Measurements from ENCODE around the gene GPR37L1.

The GPR37L1 gene

GRCh38 chr1:202154148-202154765, 31.5 kb downstream of the GPR37L1 start:
- in situ Hi-C loops (cut with HindIII; ENCODE audit: low sequenced_read_pairs), result no loop called here

DNA sequence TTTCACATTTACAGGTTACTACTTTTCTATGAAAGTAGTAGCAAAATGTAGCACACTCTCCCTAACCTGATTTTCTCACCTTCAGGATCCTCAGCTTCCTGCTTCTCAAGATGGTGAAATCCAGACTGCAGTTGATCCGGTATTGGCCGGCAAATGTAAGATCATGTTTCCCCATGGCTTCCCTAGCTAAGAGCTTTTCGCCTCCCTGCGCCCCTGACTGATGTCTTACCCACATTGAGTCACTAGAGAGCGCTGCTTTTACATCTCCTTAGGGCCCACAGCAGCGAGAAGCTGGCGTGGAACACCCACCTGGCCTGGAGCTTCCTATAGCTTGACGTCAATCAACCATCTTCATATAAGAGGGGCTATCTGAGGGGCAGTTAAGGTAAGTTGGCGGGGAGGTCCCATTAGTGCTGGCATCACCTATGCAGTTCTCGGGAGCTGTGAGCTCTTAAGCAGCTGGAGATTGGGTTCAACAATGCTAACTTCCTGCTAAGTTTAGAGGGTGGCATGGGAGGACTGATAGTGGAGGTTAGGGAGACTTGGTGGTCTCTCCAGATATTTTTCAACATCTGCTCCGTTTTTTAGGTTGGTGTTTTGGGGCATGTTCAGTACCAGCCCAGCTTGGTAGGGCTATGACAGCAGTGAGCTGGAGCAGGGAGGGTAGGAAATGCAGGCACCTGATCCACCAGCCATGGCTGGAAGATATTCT, 32.2 kb downstream of the GPR37L1 start:
- in situ Hi-C loops (cut with HindIII; ENCODE audit: low sequenced_read_pairs), result no loop called here

GRCh38 chr1:202155478-202156021, 32.8 kb downstream of the GPR37L1 start:
- in situ Hi-C loops (cut with HindIII; ENCODE audit: low sequenced_read_pairs), result no loop called here

DNA sequence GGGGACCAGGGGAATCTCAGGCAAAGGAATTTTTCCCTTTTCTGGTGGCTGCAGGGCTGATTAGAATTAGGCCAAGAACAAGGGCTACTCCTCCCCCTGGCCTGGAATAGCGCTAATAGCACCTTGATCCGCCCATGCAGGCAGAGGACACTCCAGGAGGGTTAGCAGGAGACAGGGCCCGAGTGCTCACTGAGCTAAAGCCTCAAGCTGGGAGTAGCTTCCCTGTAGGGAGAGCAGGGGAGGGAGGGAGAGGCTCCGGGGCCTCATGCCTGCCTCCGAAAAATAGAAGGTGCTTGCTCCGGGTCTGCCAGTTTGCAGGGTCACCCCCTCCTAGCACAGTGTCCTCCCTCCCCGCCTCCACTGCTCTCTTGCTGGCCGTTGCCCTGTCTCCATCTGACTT, 33.9 kb downstream of the GPR37L1 start:
- in situ Hi-C loops (cut with HindIII; ENCODE audit: low sequenced_read_pairs), result no loop called here

GRCh38 chr1:202157945-202158344, 35.2 kb downstream of the GPR37L1 start:
- in situ Hi-C loops (cut with HindIII; ENCODE audit: low sequenced_read_pairs), result no loop called here

GRCh38 chr1:202158810-202159533, 36.3 kb downstream of the GPR37L1 start:
- in situ Hi-C loops (cut with HindIII; ENCODE audit: low sequenced_read_pairs), result no loop called here

GRCh38 chr1:202159534-202160371, 37.0 kb downstream of the GPR37L1 start:
- in situ Hi-C loops (cut with HindIII; ENCODE audit: low sequenced_read_pairs), result no loop called here

DNA sequence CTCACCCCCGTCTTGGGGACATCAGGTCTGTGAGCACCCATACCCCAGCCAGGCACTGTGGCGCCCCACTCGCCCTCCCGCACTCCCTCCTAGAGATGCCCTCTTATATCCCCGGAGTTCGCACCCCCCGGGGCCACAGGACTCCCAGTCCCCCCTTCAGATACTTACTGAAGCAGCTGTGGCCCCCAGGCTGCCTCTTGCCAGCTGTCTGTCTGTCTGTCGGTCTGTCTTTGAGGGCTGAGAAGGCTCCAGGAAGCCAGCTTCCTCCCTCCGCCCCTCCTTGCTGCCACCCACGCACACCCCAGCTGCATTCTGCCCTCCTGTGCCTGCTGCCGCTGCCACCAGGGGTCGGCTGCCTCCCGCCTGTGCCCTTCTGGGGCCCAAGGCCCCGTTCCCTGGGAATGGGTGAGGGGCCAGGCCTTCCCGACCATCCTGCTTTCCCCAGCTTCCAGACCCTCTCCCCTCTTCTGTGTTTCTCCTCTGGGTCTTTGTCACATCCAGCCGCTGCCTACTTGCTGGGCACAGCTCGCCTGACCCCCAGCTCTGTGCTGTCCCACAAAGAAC, 37.7 kb downstream of the GPR37L1 start, which contains the start of gene PTPN7:
TSS of gene PTPN7 (minus strand) at position 226 of the 564 bp plus-strand sequence. CDS start 1,200 bp downstream, outside the sequence.
- in situ Hi-C loops (cut with HindIII; ENCODE audit: low sequenced_read_pairs), result no loop called here

GRCh38 chr1:202161151-202162046, 38.7 kb downstream of the GPR37L1 start:
- in situ Hi-C loops (cut with HindIII; ENCODE audit: low sequenced_read_pairs), result no loop called here

- in situ Hi-C loops (cut with HindIII; ENCODE audit: low sequenced_read_pairs), result no loop called here
These were observed 39.3 kb downstream of the GPR37L1 start for GRCh38 chr1:202162047-202162417.

DNA sequence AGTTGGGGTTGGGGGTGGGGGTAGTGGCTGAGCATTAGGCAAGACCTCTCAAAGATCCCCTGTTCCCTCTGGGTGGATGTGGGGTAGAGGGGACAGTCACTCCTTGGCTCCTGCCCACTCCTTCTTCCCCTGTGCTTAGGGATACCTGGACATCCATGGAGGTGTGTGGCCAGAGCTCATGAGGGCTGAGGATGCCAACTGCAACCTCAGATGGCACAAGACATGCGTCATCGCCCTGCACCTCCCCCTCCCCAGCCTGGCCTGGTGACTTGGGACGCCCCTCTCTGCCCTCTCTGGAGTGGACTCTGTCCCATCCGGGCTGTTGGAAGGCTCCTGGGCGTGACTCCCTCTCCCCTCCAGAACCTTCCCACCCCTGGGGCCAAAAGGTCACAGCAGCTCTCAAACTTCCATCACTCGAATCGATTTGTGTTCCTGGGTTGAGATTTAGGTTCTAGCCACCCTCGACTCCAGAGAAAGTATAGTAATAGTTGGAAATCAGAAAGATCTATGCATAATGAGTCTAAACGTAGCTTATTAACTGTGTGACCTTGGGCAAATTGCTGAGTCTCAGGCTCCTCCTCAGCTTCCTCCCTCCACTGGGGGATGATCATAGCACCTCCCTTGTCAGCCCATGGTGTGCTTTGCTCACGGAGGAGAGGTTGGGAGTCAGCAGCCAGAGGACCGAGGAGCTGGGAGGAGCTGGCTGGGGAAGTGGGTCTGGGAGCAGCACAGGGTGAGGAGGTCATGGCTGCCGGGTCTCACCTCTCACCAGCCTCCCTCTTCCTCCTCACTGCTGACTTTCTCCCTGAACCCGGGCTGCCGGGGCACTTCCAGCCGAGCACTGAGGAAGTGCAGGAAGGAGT, 39.9 kb downstream of the GPR37L1 start:
- in situ Hi-C loops (cut with HindIII; ENCODE audit: low sequenced_read_pairs), result no loop called here

DNA sequence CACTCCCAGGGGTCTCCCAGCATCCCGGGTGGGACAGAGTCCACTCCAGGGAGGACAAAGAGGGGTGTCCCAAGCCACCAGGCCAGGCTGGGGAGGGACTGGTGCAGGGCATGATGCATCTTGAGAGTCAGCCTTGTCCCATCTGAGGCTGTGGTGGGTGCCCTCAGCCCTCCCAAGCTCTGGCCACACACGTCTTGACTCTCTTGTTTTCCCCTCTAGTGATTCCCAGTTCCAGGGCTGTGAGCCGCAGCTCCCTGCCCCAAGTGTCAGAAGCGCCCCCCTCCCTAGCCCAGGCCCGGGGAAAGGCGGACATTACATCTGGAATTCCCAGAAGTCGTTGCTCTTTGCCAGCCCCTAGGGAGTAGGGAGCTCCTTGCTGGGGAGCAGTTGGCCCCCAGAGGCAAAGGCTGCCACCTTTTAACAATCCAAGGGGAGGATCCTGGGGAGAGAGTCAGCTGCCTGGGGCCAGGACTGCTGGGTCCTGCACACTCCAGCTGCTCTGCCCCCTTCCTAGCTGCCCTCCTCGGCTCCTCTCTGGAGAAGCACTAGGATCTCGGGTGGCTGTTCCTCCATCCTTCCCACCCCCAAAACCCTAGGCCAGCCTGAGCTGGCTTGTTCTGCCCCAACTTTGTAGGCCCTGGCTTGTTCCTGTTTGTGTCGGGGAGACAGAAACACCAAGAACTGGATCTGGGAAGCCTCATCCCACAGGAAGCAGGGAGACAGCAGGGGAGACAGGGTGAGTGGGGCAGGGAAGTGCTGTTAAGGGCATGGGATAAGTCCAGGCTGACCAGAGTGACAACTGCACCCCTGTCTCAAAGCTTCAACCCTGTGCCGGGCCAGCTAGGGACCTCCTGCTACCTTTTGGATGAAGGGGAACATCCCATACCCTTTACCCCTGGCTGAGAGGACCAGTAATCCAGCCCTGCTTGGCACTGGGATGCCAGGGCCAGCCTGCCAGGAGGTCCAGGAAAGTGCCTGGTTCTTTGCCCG, 40.9 kb downstream of the GPR37L1 start:
- in situ Hi-C loops (cut with HindIII; ENCODE audit: low sequenced_read_pairs), result no loop called here

DNA sequence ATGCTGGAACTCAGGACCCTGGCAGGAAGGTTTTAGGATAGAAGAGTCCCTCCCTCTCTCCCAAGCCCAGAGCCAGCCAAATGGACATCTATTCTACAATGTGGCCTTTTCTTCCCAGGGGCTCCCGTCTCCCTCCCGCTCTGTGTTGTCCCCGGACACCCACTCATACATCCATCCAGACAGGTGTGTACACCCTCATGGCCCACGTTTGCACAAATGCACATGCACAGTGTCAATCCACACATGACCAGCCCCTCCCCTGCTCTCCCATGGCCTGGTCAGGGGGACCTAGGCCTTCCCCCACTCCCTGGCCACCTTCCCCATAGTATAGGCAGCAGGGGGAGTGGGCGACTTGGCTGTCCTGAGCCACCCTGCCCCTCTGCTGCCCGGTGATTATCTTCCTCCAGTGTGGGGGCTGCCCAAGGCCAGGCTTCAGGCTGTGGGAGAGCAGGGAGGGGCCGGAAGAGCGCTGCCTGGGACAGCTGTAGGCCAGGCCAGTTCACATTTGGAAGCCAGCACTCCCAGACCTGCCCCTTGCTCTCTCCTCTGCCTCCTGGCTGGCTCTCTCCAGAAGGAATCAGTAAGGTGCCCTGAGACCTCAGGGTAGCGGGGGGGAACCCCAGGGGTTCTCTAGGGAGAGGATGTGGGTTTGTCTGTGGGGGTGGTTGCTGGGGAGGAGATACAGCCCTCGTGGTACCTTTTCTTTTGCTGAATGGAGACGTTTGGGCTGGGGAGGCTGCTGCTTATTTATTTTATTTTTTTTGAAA, 41.7 kb downstream of the GPR37L1 start:
- in situ Hi-C loops (cut with HindIII; ENCODE audit: low sequenced_read_pairs), result no loop called here

DNA sequence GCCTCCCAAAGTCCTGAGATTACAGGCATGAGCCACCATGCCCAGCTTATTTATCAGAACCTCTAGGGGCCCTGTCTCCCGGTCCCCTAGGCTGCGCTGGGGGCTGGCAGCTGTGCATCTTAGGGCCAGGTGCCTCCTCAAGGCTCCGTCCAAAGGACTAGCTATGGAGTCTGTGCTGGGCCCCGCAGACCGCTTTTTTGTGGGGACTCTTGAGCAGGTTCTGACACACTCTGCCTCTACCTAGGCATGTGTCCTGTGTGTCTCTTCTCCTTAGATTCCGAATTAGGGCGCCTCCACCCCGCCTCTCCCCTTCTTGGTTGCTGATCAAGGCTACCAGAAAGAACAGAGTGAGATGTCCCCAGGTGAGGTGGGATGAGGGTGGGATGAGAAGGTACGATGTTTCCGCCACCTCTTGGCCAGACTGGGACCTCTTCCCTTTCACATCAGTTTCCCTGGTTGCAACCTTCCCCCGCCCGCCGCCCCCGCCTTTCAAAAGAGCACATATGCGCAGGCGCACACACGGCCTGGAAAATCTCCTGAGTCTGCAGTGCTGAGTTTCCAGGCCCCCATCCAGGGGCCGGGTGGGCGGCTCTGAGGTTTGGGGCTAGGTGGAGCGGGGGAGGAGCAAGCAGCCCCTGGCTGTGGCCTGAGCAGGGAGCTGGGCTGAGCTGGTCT, 42.7 kb downstream of the GPR37L1 start:
- in situ Hi-C loops (cut with HindIII; ENCODE audit: low sequenced_read_pairs), result no loop called here

- in situ Hi-C loops (cut with HindIII; ENCODE audit: low sequenced_read_pairs), result no loop called here
These were observed 43.5 kb downstream of the GPR37L1 start for GRCh38 chr1:202165942-202166843.
